ENCODE results near the gene RNMT. TPM values are rescaled to one million over a fixed set of nuclear protein-coding genes. Genes with fewer than 3 reads are reported as not detected.

Gene RNMT
- total RNA-seq, 1 experiment from 2014 or later: 66.3 TPM

- H3K9ac ChIP-seq (ENCODE audit: extremely low read depth, insufficient read length, low read length): no peak overlapping the region
- no peak overlapping the region for H3K18ac ChIP-seq (ENCODE audit: insufficient read length, low read depth, low read length)
- H4K5ac ChIP-seq (ENCODE audit: insufficient read length, low read depth, low read length): no peak overlapping the region
- Mint-ChIP-seq H3K9me3 (peaks cover 0 to 2% of the 10 kb centered on the region in 2 experiments; a peak in 2 of 5 replicates), H3K36me3 (ENCODE audit: insufficient read depth in 1 of 3, low read depth in 3 of 3) (no peaks in the 10 kb centered on the region; a peak in 1 of 7 replicates), H3K27ac (no peak overlapping the region), H3K4me1 (peaks cover 9 to 10% of the 10 kb centered on the region in 2 experiments), H3K27me3 (ENCODE audit: low read depth) (peaks cover 3% of the 10 kb centered on the region), H3K4me3 (no peak overlapping the region)
- no peak overlapping the region for H2BK20ac ChIP-seq (ENCODE audit: low read depth, low read length, poor library complexity, severe bottlenecking)
- WGBS (ENCODE audit: extremely low coverage, insufficient read length, low lambda C conversion rate): no CpG with 5 or more reads among the region's 7 CpGs
- no peak overlapping the region for H2AK5ac ChIP-seq (ENCODE audit: insufficient read length, low read length)
- H3K79me2 ChIP-seq (ENCODE audit: insufficient read depth, low read length): no peaks in the 10 kb centered on the region
- no peak for DNase-seq
- no peaks in the 10 kb centered on the region for H3K79me1 ChIP-seq (ENCODE audit: insufficient read depth, low read depth, low read length, poor library complexity, severe bottlenecking)
- no peaks in the 10 kb centered on the region for H3K23me2 ChIP-seq (ENCODE audit: insufficient read length, low read depth, low read length, poor library complexity, severe bottlenecking)
- H3K56ac ChIP-seq (ENCODE audit: insufficient read length, low read depth, low read length): no peak overlapping the region
- H3K4ac ChIP-seq (ENCODE audit: low read depth, low read length): no peak overlapping the region
- no peaks in the 10 kb centered on the region for H3K27me3 ChIP-seq (ENCODE audit: insufficient read depth, low read length)
- no peak overlapping the region for H2BK15ac ChIP-seq (ENCODE audit: low read depth, low read length)
- H2BK12ac ChIP-seq (ENCODE audit: insufficient read length, low read depth, low read length): no peak overlapping the region
- no peak overlapping the region for H3K14ac ChIP-seq (ENCODE audit: insufficient read depth, low read length)
- no peak overlapping the region for H3K4me2 ChIP-seq (ENCODE audit: insufficient read depth, insufficient read length, low read length)
- no peaks in the 10 kb centered on the region for H4K20me1 ChIP-seq (ENCODE audit: control insufficient read depth, insufficient read depth, insufficient read length)
- TF ChIP-seq CTCF (conservative IDR thresholded peaks at IDR 0.05): no peak
- no peak overlapping the region for H2BK5ac ChIP-seq (ENCODE audit: insufficient read length, low read length)
- no peak overlapping the region for H2BK120ac ChIP-seq (ENCODE audit: low read depth, low read length, poor library complexity, severe bottlenecking)
- no peak overlapping the region for H4K8ac ChIP-seq (replicated peaks; ENCODE audit: insufficient read length, low read depth, low read length)
- H3K9me3 ChIP-seq (ENCODE audit: control insufficient read depth, low read depth, low read length): no peaks in the 10 kb centered on the region
- no peak overlapping the region for H3K23ac ChIP-seq (ENCODE audit: insufficient read length, low read depth, low read length)
- no peak overlapping the region for H2AFZ ChIP-seq (ENCODE audit: low read length)
- H3K27ac ChIP-seq (ENCODE audit: insufficient read length, low read depth, low read length): no peak overlapping the region
- no peak overlapping the region for H3T11ph ChIP-seq (ENCODE audit: low read length)
- no peak overlapping the region for H4K91ac ChIP-seq (ENCODE audit: insufficient read length, low read depth, low read length)
- H3K4me1 ChIP-seq (ENCODE audit: insufficient read depth, low read length): no peaks in the 10 kb centered on the region; the same call in 1 of the 2 replicates
Observed at GRCh38 chr18:13791181-13791580, 64.7 kb downstream of the RNMT start.
